WERI-Rb-1 (cell line): ENCODE data around the gene PCBP2.
"Not testable (repeated sequence)": the region's sequence is repeated elsewhere in the genome, so short reads cannot be mapped to it uniquely, and the experiment has no call there.

Experiments
- DNase-seq: peaks from one replicate; pipeline ENCODE4 v3.0.0-alpha.2; 2020
- H3K27ac ChIP-seq: fragments of 250-450 bp; sonication (Bioruptor Pico); 2 replicates; pipeline ENCODE4 v1.5.1; 2020; ENCODE audit warnings: mild to moderate bottlenecking, moderate library complexity
- H3K27me3 ChIP-seq: fragments of 250-450 bp; sonication (Bioruptor Pico); 2 replicates; pipeline ENCODE4 v1.5.1; 2021; ENCODE audit warnings: mild to moderate bottlenecking, low read depth, moderate library complexity; ENCODE audit not compliant: insufficient read depth, severe bottlenecking
- H3K36me3 ChIP-seq: fragments of 250-450 bp; sonication (Bioruptor Pico); 2 replicates; pipeline ENCODE4 v1.5.1; 2020; ENCODE audit warnings: mild to moderate bottlenecking, moderate library complexity
- H3K4me3 ChIP-seq: 2 replicates; pipeline ENCODE4 v1.5.1; 2011; ENCODE audit warnings: low read depth, mild to moderate bottlenecking, control low read depth, low read length
- H3K9me3 ChIP-seq: fragments of 250-450 bp; sonication (Bioruptor Pico); 2 replicates; pipeline ENCODE4 v1.5.1; 2021; ENCODE audit warnings: mild to moderate bottlenecking, moderate library complexity; ENCODE audit not compliant: severe bottlenecking
- CTCF ChIP-seq: IDR thresholded peaks from 2 replicates; pipeline ENCODE4 v1.5.1; 2011; ENCODE audit warnings: low read depth, mild to moderate bottlenecking, control low read depth, inconsistent platforms, low read length

Gene PCBP2

GRCh38 chr12:53427905-53428594, 23.9 kb upstream of the PCBP2 start:
- H3K4me3 ChIP-seq, result no peak overlapping the region
- no peaks in the 10 kb centered on the region for H3K27me3 ChIP-seq
- no peak for DNase-seq
- H3K27ac ChIP-seq, result no peak overlapping the region
- no peaks in the 10 kb centered on the region for H3K9me3 ChIP-seq
- no peak for TF ChIP-seq CTCF
- H3K36me3 ChIP-seq, result no peaks in the 10 kb centered on the region

- Histone ChIP-seq H3K27me3 (no peaks in the 10 kb centered on the region), H3K9me3 (no peaks in the 10 kb centered on the region), H3K4me3 (no peak overlapping the region), H3K36me3 (no peaks in the 10 kb centered on the region), H3K27ac (no peak overlapping the region)
- TF ChIP-seq CTCF, result no peak
- DNase-seq, result no peak
These were observed 23.2 kb upstream of the PCBP2 start for GRCh38 chr12:53428741-53429140.

GRCh38 chr12:53430116-53430515, 21.8 kb upstream of the PCBP2 start:
- no peak for TF ChIP-seq CTCF
- Histone ChIP-seq H3K27me3 (no peaks in the 10 kb centered on the region), H3K9me3 (no peaks in the 10 kb centered on the region), H3K27ac (no peak overlapping the region), H3K4me3 (no peak overlapping the region), H3K36me3 (no peaks in the 10 kb centered on the region)
- no peak for DNase-seq

- H3K4me3 ChIP-seq, result no peak overlapping the region
- H3K27ac ChIP-seq, result no peak overlapping the region
- H3K36me3 ChIP-seq, result no peaks in the 10 kb centered on the region
- H3K9me3 ChIP-seq, result no peaks in the 10 kb centered on the region
- H3K27me3 ChIP-seq, result no peaks in the 10 kb centered on the region
- no peak for DNase-seq
- no peak for TF ChIP-seq CTCF
These were observed 20.7 kb upstream of the PCBP2 start for GRCh38 chr12:53431187-53431586.

- H3K9me3 ChIP-seq, H3K36me3 ChIP-seq, H3K27me3 ChIP-seq, H3K4me3 ChIP-seq, DNase-seq, H3K27ac ChIP-seq: not testable (repeated sequence)
These were observed 16.6 kb upstream of the PCBP2 start for GRCh38 chr12:53435326-53435725.

- DNase-seq, H3K27me3 ChIP-seq, H3K4me3 ChIP-seq, H3K36me3 ChIP-seq, H3K9me3 ChIP-seq, H3K27ac ChIP-seq: not testable (repeated sequence)
These were observed 12.3 kb upstream of the PCBP2 start for GRCh38 chr12:53439582-53439981.
